Left hindlimb (tissue), 1 donor: ENCODE results near the gene HIF3A.
A peak's percentile ranks its signal among the peaks of the same experiment; 100 is the strongest.
"Not testable (repeated sequence)": the region's sequence is repeated elsewhere in the genome, so short reads cannot be mapped to it uniquely, and the experiment has no call there.

Experiments
- DNase-seq: peaks from one replicate; pipeline ENCODE4 v3.0.0-alpha.2; 2018

The HIF3A gene

DNA sequence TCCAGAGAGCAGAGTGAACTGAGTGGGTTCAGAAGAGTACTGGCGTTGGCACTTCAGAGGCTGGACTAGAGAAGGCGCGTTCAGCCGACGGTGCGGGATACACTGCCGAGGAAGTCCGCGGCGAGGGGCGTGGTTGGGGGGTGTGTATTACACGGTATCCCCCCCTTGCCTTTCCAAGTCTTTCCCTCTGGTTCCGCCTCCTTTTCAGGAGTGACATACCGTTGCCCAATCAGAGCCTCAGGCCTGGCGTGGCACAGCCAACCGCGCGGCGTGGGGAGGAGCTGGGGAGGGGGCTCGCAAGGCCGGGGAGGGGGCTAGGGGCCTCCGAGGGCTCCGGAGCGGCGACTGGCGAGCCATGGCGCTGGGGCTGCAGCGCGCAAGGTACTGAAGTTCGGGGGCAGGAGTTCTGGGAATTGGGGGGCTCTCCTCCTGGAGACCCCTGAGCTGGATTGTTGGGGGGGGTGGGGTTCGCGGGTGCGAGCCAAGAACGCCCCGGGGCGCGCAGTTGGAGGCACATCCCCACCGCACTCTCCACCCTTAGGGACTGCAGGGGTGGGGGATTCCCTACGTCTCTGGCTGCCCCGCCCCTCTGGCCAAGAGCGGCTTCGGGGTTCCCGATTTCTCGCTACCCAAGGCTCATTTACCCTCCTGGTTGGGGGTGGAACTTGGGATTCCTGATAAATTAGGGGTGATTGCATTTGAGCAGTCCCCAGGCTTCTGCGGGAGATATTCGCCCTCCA is at the start of gene HIF3A:
Gene HIF3A, plus strand, starts transcription at position 321 of the 740 bp plus-strand sequence. Its CDS starts 35 bp downstream, at position 356.
- peak; percentile 94 for DNase-seq

DNA sequence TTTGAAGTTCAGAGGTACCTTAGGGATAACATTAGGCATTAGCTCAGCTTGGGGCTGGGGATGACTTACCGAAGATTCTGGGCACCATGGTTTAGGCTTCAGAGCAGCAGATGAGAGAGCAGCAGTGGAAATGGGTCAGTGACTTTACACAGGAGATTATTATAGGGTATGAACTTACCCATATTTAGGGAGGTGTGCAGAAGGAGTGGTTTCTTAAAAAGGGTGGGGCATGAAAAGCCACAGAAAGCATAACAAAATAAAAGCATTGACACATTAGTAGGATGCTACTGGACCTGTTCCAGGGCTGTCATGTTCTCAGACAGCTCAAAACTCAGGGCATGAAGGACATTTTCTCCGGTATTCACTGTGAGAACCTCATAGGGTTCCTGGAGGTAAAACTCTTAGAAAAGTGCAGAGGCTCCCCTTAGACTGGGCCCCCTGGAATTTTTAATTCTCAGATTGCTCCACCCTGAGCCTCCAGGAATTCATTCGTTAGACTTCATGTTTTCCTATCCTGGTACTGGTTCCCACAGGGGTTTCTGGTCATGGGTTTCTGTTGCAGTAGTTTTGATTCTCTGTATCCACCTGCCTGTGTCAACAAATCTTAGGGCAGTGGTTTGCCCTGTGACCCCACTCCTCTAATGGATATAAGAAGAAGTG is 46.6 kb upstream of the HIF3A start:
- no peak for DNase-seq

DNA sequence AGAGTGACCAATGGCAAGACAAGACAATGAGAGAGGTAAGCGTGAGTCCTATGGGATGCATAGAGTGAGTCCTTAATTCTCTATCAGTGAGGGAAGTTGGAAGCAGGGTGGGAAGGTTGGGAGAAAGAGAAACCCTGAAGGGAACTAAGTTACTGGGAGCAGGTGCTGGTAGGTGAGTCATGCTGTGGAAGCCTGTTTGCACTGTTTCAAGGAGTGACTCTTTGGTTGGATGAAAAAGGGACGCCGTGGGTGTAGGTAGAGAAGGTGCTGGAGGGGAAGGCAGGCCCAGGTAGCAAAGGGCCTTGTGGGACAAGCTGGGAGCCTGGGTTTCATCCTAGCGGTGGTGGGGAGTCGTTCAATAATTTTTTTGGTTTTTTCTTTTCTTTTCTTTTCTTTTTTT is 45.4 kb upstream of the HIF3A start:
- DNase-seq: no peak

DNA sequence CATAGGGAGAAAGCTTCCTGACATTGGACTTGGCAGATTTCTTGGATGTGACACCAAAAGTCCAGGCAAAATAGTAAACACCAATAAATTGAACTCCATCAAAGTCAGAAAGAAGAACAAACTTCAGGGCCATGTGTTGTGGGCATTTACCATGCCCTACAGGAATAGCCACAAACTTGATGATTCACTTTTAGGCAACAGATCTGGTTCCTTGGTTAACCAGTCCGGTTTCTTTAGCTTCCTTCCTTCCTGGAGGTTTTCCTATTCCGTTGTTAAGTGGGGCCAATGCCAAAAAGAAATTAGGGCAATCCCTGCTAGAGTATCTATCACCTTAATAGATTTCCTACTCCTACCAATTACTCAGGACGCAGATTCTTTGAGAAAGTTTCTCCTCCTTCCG is 42.1 kb upstream of the HIF3A start:
- DNase-seq: no peak

DNA sequence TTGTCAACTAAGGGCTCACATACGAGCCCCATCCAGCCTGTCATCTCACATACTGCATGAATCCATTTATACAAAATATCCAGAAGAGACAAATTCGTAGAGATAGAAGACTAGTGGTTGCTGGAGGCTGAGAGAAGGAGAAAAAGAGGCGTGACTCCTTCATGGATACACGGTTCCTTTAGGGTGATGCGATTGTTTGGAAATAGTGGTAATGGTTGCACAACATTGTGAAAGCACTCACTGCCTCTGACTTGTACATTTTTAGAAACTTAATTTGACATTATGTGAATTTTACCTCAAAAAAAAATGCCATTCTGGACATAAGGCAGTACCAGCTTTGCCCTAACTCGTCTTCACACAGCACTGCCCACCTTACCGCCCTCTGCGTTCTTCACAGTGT is 40.0 kb upstream of the HIF3A start:
- no peak for DNase-seq

DNA sequence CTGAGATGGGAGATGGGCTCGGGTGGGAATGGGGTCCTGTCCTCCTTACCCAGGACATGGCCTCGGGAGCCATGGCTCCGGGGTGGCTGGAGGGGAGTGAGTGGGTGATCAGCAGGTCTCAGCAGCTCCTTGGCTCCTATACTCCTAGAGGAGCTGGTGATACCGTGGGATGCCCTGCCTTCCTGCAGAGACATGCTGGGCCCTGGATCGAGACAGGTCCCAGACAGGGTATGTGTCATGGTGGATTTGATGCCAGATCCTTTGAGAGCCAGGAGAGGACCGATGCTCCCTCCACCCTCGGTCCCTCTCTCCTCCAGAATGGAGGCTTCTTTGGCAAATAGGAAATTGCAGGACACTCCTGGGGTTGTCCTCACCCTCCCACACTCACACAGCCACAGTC is 35.3 kb upstream of the HIF3A start:
- not testable (repeated sequence) for DNase-seq

DNA sequence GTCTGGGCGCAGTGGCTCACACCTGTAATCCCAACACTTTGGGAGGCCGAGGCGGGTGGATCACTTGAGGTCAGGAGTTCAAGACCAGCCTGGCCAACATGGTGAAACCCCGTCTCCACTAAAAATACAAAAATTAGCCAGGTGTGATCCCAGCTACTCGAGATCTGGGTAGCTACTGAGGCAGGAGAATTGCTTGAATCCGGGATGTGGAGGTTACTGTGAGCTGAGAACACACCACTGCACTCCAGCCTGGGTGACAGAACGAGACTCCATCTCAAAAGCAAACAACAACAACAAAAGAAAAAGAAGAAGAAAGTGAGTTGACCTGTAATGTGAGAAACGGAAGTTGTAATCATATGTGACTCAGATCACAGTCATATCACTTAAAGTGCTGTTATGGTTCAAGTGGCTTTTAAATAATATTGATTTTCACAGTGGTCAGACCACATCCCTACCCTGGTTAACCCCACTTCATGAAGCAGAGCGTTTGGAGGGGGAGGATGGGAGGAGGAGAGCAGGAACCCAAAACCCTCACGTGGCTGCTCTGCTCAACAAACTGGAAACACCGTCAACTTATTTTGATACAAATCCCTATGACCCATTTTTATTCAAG is 34.1 kb upstream of the HIF3A start:
- not testable (repeated sequence) for DNase-seq

DNA sequence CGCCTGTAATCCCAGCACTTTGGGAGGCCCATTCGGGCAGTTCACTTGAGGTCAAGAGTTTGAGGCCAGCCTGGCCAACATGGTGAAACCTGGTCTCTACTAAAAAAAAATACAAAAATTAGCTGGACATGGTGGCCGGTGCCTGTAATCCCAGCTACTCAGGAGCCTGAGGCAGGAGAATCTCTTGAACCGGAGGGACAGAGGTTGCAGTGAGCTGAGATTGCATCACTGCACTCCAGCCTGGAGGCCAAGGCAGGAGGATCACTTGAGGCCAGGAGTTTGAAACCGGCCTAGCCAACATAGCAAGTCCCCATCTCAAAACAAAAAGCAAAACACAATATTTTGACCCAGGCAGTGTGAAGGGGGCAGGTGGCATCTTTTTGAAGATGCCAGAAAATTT is 32.0 kb upstream of the HIF3A start:
- not testable (repeated sequence) for DNase-seq

DNA sequence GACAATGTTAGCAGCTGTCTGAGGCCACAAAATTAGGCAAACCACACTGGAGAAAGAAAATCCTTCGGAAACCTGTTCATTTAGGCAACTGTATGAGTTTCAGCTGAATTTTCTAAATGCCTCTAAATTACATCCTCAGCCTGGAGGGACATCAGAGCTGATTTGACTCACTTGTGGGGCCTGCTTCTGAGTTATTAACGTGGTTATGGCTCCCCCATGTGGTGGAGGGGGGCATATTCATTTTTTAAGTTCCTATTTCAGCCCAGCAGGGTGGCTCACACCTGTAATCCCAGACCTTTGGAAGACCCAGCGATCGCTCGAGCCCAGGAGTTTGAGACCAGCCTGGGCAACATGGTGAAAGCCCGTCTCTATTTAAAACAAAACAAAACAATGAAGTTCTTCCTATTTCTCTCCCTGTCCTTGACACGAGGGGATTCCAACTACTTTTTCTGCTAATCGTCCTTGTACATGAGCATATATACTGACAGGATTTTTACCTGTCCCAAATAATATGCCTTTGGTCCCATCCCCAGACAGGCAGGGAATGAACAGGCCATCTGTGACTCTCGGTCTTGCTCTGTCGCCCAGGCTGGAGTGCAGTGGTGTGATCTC is 31.5 kb upstream of the HIF3A start:
- peak; percentile 75 for DNase-seq

DNA sequence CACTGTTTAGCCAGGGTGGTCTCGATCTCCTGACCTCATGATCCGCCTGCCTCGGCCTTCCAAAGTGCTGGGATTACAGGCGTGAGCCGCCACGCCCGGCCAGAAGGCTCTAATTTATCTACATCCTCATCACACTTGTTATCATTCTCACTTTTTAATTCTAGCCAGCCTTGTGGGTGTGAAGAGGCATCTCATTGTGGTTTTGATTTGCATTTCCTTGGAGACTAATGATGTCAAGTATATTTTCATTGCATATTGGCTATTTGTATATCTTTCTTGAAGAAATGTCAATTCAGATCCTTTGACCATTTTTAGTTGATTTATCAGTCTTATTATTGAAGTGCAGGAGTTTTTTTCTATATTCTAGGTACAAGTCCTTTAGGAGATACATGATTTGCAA is 27.7 kb upstream of the HIF3A start:
- no peak for DNase-seq

DNA sequence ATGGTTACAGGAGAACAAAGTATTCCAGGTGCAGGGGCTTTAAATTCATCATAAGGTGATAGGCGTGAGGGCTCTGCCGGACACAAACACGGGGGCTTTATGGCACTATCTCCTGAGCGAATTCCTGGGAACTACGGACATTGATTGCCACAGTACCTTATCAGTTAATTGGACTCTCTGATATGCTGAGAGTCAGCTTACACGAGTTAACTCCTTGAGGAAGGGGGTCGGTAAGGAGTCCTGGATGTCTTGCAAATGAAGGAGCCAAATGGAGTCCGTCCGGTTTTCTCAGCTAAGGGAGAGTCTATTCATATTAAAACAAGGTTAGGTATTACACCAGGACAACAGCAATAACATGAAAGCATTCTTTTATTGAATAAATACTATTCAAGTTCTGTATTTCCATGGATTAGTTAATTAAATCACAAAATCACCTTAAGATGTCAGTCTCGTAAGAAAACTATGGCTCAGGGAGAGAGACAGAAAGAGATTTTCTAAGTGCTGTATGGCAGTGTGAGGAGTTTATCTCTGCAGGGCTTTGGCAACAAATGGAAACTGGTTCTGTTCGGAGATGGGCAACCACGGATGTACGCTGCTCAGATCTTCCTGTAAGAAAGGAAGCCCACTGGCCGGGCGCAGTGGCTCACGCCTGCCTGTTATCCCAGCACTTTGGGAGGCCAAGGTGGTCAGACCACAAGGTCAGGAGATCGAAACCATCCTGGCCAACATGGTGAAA is 26.2 kb upstream of the HIF3A start:
- DNase-seq: no peak

DNA sequence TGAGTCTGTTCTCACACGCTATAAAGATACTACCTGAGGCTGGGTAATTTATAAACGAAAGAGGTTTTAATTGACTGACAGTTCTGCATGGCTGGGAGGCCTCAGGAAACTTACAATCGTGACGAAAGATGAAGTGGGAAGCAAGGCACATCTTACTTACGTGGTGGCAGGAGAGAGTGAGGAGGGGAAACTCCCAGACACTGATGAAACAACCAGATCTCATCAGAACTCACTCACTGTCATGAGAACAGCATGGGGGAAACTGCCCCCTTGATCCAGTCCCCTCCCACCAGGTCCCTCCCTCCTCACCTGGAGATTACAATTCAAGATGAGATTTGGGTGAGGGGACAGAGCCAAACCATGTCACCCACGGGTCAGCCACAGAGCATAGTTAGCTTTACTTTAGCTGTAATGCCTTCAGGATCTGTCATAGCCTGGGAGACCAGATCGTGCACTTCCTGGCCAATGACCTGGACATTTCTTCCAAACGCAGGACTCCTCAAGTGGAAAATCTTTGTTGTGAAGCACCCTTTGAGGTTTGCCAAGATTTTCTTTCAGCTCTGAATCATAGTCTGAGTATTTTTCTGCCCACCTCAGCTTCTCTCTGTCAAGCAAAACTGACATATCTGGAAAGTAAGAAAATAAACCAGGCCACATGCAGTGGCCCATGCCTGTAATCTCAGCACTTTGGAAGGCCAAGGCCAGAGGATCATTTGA is 25.2 kb upstream of the HIF3A start:
- no peak for DNase-seq

DNA sequence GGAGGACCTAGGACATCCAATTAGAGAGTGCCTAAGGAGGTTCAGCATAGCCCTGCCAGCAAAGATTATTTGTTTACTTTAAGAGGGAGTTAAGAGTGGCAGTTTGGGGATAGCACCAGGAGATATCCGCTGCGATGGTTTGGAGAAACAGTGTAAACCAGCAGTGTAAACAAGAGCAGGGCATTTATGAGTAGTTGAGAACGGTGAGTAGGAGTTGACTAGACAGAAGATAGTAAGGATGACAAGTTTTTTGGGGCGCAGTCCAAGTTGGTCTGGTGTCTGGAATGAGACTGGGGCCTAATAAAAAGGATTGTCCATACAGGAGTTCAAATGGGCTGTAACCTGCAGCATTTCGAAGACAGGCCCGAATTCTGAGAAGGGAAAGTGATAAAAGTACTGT is 22.9 kb upstream of the HIF3A start:
- DNase-seq: not testable (repeated sequence)

DNA sequence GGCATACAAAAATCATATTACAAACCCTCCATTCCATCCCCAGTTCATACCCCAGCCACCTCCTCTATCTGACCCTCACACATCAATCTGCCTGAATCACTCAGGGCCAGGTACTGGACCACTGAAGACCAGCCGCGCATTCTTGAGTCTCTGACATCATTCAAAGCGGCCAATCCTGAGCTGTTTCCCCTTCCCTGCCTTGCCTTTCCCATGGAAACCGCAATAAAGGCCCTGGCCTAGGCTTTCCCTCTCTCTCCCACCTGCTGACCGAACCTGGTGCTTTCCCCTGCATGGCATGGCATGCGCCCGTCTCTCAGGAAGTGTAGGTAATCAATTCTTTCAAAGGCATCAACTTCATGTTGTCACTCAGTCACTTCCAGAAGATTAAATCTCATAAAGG is 17.7 kb upstream of the HIF3A start:
- DNase-seq: no peak

DNA sequence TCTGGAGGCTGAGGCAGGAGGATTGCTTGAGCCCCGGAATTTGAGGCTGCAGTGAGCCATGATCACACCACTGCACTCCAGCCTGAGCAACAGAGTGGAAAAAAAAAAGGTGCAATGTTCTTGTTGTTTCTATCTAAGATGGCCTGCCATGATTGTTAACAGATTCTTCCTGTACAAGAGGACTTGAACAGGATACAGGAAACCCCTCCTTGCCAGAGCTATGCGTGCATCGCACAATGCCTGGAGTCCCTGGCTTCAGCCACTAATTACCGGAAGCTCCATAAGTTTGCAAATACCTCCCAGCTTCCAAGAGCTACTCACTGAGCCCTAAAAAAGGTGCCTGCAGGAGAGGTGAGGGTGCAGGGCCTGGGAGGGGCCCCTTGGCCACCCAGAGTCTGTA is 13.1 kb upstream of the HIF3A start:
- no peak for DNase-seq

DNA sequence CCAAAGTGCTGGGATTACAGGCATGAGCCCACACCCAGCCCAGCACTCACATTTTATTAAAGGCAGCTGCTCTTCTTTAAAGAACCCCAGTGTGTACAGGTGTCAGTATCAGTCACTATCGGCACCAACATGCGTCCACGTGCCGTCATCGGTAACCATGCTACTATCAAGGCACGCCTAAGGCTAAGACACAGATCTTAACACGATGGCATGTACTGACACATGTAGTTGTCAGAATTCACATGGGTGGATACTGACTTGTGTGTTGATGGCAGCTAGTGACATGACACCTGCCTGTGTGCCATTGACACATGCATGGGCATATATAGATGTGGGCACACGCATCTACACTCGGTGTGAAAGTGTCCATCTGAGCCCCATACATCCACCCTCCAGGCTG is 12.2 kb upstream of the HIF3A start:
- DNase-seq: no peak

DNA sequence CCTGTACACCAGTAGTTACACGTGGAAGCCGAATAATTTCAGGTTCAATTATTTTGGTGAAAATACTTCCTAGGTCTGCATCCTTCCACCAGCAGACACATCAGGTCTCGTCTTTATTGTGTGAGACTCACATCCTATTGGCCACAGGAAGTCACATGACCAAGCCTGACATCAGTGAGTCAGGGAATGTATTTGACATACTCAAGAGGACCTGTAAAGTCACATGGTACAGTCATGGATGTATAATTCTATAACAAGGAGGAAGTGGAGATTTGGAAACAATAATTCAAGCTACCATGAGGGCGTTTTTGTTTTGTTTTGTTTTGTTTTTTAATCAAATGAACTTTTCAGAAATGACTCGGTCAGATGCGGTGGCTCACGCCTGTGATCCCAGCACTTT is 9.3 kb upstream of the HIF3A start:
- no peak for DNase-seq

DNA sequence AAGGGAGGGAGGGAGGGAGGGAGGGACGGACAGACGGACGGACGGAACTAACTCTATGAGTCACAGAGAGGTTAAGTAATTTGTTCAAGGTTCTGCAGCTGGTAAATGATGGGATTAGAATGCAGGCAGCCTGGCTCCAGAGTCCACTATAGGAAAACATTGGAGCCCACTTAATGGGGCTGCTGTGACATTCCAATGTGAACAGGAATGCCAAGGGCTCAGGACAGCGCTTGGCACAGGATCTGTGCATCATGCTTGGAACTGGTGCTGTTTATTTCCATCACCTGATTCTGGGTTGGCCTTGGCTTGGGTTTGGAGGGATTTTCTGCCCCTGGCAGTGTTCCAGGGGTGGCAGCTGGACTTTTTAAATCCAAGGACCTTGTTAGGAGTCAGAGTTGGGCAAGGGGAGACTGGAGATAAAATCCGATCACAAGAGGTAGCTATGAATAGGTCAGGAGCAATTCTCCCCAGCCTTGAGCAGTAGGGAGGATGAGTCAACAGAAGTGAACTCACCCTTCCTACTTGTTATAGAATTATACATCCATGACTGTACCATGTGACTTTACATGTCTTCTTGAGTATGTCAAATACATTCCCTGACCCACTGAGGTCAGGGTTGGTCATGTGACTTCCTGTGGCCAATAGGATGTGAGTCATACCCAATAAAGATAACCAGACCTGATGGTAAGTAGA is 7.8 kb upstream of the HIF3A start:
- DNase-seq: peak; percentile 61

DNA sequence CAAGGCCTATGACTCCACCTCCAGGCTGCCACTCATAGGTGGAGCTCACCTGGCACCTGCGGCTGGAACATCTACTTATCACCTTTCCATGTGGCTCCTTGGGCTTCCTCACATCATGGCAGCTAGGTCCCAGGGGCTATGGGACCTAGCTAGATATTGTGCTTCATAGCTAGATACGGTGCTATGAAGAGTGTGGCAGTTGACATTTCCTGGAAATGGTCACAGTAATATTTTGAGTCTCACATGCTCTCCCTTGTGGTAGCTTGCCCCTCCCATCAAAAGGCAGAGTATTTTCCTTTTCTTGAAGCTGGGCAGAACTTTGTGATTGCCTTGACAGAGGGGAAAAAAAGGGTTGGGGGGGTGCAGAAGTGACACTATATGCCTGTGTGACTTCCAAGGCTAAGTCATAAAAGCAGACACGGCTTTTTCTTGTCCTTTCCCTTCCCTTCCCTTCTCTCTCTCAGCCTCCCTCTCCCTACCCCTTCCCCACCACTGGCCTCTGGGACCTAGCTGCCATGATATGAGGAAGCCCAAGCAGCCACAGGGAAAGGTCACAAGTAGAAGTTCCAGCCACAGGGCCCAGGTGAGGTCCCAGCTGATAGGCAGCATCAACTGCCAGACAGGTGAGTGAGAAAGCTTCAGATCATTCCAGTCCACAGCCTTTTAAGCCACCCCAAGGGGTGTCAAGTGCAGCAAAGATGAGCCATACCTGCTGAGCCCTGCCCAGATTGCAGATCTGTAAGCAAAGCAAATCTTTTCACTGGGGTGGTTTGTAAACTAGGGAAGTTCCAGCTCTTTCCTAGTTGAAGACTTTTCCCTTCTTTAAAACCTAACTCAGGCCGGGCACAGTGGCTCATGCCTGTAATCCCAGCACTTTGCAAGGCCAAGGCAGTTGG is 6.9 kb upstream of the HIF3A start:
- DNase-seq: no peak

DNA sequence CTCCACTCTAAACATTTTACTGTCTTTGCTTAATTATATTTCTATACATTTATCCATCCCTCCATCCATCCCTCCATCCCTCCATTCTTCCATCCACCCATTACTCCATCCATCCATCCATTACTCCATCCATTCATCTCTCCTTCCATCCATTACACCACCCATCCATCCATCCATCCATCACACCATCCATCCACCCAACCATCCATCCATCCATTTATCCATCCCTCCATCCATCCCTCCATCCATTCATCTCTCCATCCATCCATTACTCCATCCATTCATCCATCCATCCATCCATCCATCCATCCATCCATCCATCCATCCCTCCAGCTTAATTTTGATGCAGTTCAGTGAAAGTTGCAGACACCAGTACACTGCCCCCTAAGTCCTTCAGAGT is 5.0 kb upstream of the HIF3A start:
- no peak for DNase-seq

DNA sequence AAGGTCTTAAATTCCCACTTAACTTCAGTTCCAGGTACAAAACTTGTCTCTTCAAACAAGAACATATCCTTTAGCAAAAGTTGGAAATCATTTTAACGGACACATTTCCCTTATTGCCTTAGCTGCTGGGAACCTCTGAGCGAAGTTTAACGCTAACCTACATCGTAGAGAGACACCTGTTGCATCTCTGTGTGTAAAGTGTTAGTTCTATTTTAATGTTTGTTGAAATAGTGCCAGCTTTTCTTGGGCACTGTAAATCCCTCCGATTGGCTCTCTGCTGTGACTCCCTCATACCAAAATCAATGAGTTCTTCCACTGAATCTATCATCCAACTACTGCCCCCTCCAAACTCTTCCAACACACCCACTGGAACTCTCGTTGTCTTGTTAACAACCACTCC is 2.3 kb upstream of the HIF3A start:
- no peak for DNase-seq
